BE2C (cell line): ENCODE measurements around the gene NME3.

Source experiments
- DNase-seq: peaks from one replicate; pipeline ENCODE4 v3.0.0-alpha.2; 2020
- H3K27me3 ChIP-seq: fragments of 250-450 bp; sonication (Bioruptor Pico); 2 replicates; pipeline ENCODE4 v1.5.1; 2020; ENCODE audit warnings: mild to moderate bottlenecking
- H3K36me3 ChIP-seq: fragments of 250-450 bp; sonication (Bioruptor Pico); 2 replicates; pipeline ENCODE4 v1.5.1; 2020; ENCODE audit warnings: mild to moderate bottlenecking
- H3K4me1 ChIP-seq: fragments of 250-450 bp; sonication (Bioruptor Pico); 2 replicates; pipeline ENCODE4 v1.5.1; 2020
- H3K4me3 ChIP-seq: 2 replicates; pipeline ENCODE4 v1.5.1; 2011; ENCODE audit warnings: low read depth, low read length
- H3K9me3 ChIP-seq: fragments of 250-450 bp; sonication (Bioruptor Pico); 2 replicates; pipeline ENCODE4 v1.5.1; 2020
- TF ChIP-seq, protein P1 (sequence below): IDR thresholded peaks from 2 replicates; pipeline ENCODE4 v1.5.1; 2012; ENCODE audit warnings: mild to moderate bottlenecking, low read depth, low read length

NME3 gene

DNA sequence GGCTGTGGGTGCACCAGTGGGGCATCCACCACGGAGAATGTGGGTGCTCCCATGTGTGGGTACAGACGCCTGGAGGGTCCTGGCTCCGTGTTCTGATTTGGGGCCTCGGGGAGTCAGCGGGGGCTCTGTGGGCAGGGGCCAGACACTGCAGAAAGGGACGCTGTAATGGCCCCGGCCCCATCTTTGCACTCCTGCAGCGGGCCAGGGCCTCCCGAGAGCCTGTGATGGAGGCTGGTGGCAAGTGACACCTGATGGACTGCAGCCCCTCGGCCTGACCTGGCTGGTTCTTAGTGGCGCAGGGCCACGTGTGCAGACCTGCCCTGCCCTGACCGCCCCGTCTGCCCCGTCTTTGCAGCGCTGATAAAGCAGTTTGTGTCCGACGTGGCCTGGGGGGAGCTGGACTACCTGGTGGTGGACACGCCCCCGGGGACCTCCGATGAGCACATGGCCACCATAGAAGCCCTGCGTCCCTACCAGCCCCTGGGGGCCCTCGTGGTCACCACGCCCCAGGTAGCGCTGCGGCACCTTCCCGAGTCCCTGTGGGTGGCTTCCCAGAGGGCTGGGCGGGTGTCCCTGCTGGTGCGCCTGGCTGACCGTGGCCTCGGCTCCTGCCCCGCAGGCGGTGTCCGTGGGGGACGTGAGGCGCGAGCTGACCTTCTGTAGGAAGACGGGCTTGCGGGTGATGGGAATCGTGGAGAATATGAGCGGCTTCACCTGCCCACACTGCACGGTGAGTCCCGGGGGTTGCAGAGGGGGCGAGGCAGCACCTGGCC, 16.2 kb upstream of the NME3 start:
- Histone ChIP-seq H3K4me1 (no peaks in the 10 kb centered on the region), H3K36me3 (peaks cover 52% of the 10 kb centered on the region), H3K4me3 (no peak overlapping the region), H3K27me3 (no peaks in the 10 kb centered on the region), H3K9me3 (no peaks in the 10 kb centered on the region)
- TF ChIP-seq, protein P1, sequence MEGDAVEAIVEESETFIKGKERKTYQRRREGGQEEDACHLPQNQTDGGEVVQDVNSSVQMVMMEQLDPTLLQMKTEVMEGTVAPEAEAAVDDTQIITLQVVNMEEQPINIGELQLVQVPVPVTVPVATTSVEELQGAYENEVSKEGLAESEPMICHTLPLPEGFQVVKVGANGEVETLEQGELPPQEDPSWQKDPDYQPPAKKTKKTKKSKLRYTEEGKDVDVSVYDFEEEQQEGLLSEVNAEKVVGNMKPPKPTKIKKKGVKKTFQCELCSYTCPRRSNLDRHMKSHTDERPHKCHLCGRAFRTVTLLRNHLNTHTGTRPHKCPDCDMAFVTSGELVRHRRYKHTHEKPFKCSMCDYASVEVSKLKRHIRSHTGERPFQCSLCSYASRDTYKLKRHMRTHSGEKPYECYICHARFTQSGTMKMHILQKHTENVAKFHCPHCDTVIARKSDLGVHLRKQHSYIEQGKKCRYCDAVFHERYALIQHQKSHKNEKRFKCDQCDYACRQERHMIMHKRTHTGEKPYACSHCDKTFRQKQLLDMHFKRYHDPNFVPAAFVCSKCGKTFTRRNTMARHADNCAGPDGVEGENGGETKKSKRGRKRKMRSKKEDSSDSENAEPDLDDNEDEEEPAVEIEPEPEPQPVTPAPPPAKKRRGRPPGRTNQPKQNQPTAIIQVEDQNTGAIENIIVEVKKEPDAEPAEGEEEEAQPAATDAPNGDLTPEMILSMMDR, result no peak
- DNase-seq, result no peak

DNA sequence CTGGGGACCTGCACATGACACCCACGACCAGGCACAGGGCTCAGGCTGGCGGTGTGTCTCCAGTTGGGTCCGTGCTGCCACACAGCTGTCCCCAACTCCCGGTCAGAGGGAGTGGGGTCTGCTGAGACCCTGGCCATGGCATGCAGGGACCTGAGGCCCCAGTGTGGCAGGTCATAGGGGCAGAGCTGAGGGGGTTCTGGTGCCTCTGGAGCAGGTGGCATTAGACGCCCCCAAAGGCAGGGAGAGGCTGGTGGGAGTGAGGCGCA, 15.6 kb upstream of the NME3 start:
- TF ChIP-seq, protein P1, result no peak
- Histone ChIP-seq H3K9me3 (no peaks in the 10 kb centered on the region), H3K4me3 (no peak overlapping the region), H3K4me1 (no peaks in the 10 kb centered on the region), H3K27me3 (no peaks in the 10 kb centered on the region), H3K36me3 (peaks cover 47% of the 10 kb centered on the region)
- no peak for DNase-seq

DNA sequence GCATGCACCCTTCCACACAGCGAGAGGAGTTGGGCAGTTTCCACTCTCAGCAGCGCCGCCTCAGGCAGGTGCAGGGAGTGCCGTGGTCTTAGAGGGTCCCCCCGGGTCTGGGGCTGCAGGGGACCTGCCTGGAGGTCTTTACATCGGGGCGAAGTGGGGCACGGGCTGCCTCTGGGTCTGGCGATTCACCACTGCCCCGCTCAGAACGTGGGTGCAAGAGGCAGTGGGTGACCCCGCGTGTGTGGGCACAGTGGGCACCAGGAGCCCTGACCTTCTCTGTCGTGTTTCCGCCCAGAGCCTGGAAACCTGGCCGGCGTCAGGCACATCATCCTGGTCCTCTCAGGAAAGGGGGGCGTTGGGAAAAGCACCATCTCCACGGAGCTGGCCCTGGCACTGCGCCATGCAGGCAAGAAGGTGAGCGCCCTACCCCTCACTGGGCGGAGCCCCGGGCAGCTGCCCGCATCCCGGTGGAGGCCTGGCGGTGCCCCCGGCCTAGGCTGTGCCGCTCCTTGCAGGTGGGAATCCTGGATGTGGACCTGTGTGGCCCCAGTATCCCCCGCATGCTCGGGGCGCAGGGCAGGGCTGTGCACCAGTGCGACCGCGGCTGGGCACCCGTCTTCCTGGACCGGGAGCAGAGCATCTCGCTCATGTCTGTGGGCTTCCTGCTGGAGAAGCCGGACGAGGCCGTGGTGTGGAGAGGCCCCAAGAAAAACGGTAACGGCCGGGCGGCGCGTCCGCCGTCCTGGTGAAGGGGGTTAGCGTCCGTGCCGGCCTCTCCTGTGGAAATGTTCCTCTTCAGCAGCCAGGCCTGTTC, 15.1 kb upstream of the NME3 start:
- Histone ChIP-seq H3K4me1 (no peaks in the 10 kb centered on the region), H3K9me3 (no peaks in the 10 kb centered on the region), H3K36me3 (peaks cover 44% of the 10 kb centered on the region), H3K4me3 (no peak overlapping the region), H3K27me3 (no peaks in the 10 kb centered on the region)
- no peak for DNase-seq
- TF ChIP-seq, protein P1, result no peak

DNA sequence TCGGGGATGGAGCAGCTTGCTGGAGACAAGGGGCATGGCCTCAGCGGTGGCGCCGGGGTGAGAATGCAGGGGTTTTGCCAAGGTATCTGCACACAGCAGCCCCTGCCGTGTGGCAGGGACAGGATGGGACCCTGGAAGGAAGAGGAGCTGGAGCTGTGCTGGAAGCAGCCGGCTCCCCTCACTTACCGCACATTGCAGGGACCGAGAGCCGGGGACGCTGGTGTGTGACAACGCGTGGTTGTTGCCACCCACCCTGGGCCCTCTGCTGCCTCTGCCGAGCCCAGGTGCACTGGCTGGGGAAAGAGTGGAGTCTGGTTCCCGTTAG, 14.5 kb upstream of the NME3 start:
- H3K27me3 ChIP-seq, result no peaks in the 10 kb centered on the region
- TF ChIP-seq, protein P1, result no peak
- no peaks in the 10 kb centered on the region for H3K9me3 ChIP-seq
- H3K4me1 ChIP-seq, result no peaks in the 10 kb centered on the region
- peaks cover 41% of the 10 kb centered on the region for H3K36me3 ChIP-seq
- no peak for DNase-seq
- no peak overlapping the region for H3K4me3 ChIP-seq

DNA sequence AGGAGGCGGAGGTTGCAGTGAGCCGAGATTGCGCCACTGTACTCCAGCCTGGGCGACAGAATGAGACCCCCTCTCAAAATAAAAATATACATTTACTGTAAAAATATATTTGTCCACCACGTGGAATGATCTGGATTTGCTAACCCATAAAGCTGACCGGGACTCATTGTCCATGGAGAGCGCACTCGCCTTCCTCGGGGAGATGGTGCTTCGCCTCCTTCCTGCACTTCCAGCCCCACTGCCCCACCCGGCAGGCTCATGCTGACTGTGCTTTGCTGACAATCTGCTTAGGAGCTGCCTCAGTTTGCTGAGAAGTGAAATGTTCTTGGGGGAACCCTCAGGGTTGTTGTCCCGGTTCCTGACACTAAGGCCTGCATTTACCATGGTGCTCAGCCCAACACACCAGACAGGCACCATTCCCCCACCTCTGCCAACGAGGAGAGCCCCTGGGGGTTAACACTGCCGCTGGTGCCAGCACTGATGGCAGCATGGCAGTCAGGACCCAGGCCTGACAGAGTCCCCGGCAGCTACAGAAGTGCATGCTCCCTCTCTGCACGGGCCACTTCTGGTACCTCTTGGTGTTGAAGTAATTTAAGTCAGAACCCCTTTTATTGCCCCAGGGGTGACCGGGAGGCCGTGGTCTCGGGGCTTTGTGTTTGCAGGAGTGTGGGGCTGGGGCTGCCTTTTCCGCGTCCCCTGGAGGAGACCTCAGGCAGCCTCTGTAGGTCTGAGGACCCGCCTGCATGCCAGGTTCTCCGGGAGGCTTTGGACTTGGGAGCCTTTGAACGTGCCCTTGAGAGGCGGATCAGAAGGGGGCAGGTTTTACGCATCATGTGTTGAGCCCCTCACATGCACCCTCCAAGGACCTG, 13.9 kb upstream of the NME3 start:
- H3K36me3 ChIP-seq, result peaks cover 41% of the 10 kb centered on the region
- no peaks in the 10 kb centered on the region for H3K4me1 ChIP-seq
- no peaks in the 10 kb centered on the region for H3K27me3 ChIP-seq
- no peaks in the 10 kb centered on the region for H3K9me3 ChIP-seq
- no peak for DNase-seq
- TF ChIP-seq, protein P1, result no peak
- H3K4me3 ChIP-seq, result no peak overlapping the region
